Inflammatory macrophage treated with lipopolysaccharide for 1 hour (primary cell): ENCODE data around the gene SYT9.
A peak's percentile ranks its signal among the peaks of the same experiment; 100 is the strongest.

ENCODE experiments used
- DNase-seq, 2 donors: peaks; one replicate each; pipeline ENCODE4 v3.0.0-alpha.2; 2020 to 2022

The SYT9 gene

DNA sequence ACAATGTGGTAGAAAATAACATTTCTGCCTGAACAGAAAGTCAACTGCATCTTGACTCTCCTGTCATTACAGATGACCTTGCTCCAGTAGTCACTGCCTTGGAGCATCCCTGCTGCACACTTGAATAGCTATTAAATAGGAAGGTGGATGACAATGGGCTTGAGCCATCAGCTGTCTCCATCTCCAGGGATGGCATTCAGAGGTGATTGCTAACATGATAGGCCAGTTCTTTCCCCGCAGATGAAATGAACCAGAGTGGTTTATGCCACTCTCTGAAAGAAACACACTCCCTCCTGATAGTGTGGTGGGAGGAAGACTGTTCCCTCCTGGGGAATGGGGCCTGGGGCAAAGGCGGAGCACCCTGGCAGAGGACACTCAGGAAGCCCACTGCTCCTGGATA, 176.5 kb downstream of the SYT9 start:
- no peak for DNase-seq

- DNase-seq: no peak
Measured at GRCh38 chr11:7430496-7430895, 178.8 kb downstream of the SYT9 start.

GRCh38 chr11:7435176-7435575, 183.5 kb downstream of the SYT9 start:
- peak in 1 of 2 donors; percentile 6 for DNase-seq

DNA sequence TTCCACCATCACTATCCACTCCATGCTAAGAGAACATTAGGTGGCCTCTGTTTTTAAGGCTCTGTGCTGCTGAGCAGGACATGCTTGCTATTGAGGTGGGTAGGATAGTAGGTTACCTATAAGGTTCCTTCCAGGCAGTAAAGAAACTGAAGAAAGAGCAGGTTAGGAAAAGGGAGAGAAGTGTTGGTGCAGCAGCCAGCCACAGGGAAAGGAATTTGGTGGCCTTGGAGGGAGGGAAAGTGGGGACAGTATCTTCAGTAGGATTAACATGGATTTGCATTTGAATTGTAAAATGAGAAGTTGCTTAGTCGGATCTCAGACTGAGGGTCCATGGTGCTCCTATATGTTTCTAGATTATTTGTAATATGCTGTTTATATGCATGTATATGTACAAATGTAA, 184.4 kb downstream of the SYT9 start:
- DNase-seq: no peak

GRCh38 chr11:7436657-7437056, 185.0 kb downstream of the SYT9 start:
- DNase-seq: peak; percentile 71 to 75

DNA sequence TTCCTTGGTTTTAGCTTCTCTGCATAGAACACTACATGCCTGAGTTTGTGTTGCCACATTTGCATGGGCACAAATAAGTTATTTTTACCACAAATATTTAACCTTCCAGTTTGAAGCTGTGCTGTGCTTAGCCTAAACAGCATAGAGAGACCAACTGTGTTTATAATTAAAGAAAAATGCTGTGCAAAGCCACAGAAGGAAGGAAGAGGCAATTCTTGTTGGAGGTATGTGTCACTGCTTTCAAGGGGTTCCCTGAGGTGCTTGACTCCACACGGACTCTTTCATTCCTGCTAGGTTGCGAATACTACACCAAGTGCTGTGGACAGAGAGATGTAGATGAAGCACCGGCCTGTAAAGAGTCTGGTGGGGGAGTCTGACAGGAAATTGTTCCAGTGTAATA, 186.0 kb downstream of the SYT9 start:
- no peak for DNase-seq

- DNase-seq: peak; percentile 13 to 44
Measured at GRCh38 chr11:7439746-7440320, 188.1 kb downstream of the SYT9 start.

DNA sequence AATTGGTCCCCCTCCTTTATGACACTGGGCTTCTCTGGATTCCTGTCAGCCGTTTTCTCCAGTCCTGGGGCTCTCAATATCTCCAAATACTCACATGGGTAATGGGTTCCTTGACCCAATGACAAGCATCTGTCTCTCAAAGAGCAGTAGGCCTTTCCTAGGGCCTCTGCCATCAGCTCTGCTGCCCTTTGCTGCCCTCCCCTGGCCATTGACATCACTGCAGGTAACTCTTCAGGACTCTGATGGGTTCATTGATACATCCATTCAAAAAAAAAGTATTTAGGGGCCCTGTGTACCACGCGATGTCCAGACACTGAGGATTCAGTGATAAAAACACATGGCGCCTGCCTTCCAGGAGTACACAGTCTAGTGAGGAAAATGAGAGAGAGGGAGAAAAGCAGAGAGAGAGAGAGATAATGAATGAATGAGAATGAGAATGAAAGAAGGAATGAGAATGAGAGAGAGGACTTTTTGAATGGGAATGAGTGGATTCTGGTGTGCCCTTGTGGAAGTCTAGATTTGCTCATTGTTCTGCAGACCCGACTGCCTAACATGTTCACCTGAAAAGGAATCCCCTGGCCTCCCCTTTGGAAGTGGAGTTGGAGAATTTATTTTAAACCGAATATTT, 191.0 kb downstream of the SYT9 start:
- peak; percentile 47 to 92 for DNase-seq

DNA sequence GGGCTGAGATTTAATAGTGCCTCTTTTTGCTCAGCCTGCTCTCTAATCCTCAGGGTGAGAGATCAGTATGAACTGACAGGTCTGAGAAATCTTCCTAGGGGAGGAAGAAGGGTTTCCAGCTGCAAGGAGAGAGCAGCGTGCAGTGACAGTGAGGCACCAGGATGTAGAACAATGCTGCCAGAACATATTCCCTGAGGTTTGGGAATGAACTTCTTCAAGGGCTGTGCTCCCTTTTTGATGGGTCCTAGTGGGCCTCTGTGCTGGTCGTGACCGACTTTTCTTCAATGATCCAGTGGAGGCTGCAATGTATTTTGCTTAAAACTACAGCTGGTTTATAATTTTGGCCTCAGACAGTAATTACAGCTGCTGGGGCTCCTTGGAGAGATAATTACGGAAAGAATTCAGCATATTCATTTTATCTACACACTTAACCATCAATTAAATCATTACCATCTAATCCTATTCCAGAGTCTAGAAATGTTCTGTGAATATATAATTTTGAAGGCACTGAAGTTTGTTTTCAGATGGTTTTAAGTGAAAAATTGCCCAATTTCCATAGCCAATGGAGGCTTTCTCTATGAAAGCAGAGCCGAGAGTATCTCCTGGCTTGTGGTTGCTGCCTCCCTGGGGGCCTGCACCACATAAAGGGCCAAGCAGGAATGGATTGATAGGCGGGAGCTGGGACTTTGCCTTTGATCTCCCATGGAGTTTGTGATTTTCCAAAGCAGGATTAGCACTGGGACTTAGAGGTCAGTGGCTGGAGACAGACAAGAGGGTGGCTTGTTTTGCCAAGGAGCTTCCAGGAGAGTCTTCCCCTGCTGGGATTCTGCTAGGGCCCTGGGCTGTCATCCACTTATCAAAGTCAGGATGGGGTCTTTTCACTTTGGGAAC, 192.6 kb downstream of the SYT9 start:
- no peak for DNase-seq

DNA sequence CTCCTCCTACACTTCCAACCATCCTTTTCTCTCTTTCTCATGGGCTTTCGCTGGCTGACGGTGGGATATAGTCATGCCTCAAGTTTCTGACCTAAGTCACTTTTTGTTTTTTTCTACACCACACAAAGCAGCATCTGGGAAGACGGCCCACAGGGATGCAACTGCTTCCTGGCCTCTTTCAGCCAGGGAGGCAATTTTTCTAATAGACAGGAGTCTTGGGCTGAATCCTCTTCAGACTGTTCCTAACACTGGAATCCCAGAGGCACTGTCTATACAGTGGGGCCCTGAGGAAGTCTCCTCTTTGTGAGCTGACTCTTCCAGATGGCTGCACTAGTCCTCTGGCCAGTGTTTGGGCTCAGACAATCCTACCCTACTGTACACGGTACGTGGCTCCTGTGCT, 193.9 kb downstream of the SYT9 start:
- DNase-seq: no peak

GRCh38 chr11:7448201-7448600, 196.5 kb downstream of the SYT9 start:
- DNase-seq: no peak

DNA sequence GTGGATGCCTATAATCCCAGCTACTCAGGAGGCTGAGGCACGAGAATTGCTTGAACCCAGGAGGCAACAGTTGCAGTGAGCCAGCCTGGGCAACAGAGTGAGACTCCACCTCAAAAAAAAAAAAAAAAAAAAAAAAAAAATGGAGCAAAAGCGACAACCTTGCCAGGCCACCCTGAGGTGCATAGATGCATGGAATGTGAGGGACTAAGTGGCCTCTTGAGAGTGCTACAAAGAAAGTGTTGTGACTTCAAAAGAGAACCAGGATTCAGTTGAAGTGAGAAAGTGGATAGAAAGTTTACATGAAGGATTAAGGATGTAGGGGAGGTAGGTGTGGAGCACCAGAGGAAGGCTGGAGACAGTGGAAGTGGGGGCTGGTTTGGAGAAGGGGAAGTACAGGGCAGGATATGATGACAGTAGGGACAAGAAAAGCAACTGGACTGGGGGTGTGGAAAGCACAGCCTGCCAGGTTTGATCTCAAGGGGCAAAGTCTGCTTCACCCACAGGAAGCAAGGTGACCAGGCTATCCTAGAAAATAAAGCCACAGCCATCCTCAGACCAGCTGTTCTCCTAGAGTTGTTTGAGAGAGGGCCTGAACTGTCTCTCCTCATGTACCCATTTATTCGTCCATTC, 197.6 kb downstream of the SYT9 start:
- peak; percentile 48 to 67 for DNase-seq

- no peak for DNase-seq
Measured at GRCh38 chr11:7449841-7450214, 198.1 kb downstream of the SYT9 start.

- no peak for DNase-seq
Measured at GRCh38 chr11:7450836-7451235, 199.1 kb downstream of the SYT9 start.

GRCh38 chr11:7451520-7451919, 199.8 kb downstream of the SYT9 start:
- no peak for DNase-seq

GRCh38 chr11:7451952-7452494, 200.3 kb downstream of the SYT9 start:
- DNase-seq: no peak

DNA sequence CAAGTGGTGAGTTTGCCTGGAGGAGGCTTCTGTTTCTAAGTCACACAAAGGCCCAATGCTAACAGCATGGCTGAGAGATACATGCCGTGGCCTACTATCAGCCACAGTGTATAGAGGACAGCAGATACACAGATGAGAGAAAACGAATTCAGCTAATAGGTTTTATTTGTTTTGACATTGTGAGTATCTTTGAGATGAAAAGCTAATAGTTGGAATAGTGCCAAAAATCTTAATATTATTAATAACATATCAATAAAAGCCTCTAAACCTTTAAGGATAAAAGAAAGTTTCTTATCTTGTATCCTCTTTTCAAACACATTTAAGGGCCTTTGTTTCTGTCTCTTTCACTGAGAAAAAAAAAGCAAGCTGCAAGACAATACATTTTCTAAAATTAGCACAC, 203.2 kb downstream of the SYT9 start:
- DNase-seq: no peak

GRCh38 chr11:7457211-7457610, 205.5 kb downstream of the SYT9 start:
- DNase-seq: no peak

- DNase-seq: no peak
Measured at GRCh38 chr11:7462706-7463105, 211.0 kb downstream of the SYT9 start.

GRCh38 chr11:7467652-7468051, 215.9 kb downstream of the SYT9 start:
- peak in 1 of 2 donors; percentile 7 for DNase-seq

GRCh38 chr11:7469351-7469865, 217.7 kb downstream of the SYT9 start:
- DNase-seq: no peak

DNA sequence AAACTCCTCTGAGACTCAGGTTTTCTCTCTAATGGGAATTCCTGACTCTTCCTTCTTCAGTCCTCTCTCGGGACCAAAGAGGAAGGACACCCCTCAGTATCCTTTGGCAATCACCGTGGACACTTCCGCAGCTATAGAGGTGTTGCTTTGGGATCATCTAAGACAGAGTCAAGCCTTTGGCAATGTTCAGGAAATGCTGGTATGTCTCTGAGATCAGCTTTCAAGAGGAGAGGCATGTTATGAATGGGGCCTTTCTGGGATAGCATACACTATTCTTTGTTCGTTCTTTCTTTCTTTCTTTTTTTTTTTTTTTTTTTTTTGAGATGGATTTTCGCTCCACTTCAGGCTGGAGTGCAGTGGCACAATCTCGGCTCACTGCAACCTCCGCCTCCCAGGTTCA, 219.4 kb downstream of the SYT9 start:
- DNase-seq: no peak

DNA sequence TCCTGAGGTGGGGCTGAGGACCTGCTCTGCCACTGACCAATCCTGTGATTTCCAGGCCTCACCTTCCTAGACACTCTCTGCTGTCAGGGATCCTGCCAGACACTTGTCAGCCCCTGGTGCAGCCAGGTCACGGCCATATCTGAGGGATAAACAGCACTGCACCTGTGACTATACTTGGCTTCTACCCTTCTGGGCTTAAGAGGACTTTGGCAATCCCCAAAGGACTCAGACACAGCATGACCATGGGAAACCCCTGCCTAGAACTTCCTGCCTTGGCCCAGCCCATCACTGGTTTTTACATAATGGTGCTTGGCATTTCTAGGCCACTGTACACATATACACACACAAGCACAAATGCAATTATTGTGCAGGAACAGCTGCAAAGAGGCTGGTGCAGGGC, 222.0 kb downstream of the SYT9 start:
- DNase-seq: peak; percentile 28 to 48
